ENCODE measurements around the gene FKBP2. TPM values are rescaled to one million over a fixed set of nuclear protein-coding genes. Genes with fewer than 3 reads are reported as not detected.

FKBP2 gene
- total RNA-seq, 1 experiment from 2014 or later = 41.0 TPM

- Histone ChIP-seq H3K27ac (ENCODE audit: insufficient read length, low read depth, low read length) (no peak overlapping the region), H3K4me2 (ENCODE audit: insufficient read depth, insufficient read length, low read length) (peak overlapping the region; percentile 19)
- no peak for DNase-seq
Measured at GRCh38 chr11:64253481-64253880, 12.6 kb downstream of the FKBP2 start.

More at GRCh38 chr11:64253481-64253880, 12.6 kb downstream of the FKBP2 start:
- no peak overlapping the region for H2BK120ac ChIP-seq (ENCODE audit: low read depth, low read length, poor library complexity, severe bottlenecking)
- no peaks in the 10 kb centered on the region for H3K27me3 Mint-ChIP-seq (ENCODE audit: low read depth)
- no peak overlapping the region for H2AK5ac ChIP-seq (ENCODE audit: insufficient read length, low read length)
- no peaks in the 10 kb centered on the region for H4K20me1 ChIP-seq (ENCODE audit: control insufficient read depth, insufficient read depth, insufficient read length)
- WGBS (ENCODE audit: extremely low coverage, insufficient read length, low lambda C conversion rate) = no CpG with 5 or more reads among the region's 5 CpGs
- peaks cover 26 to 36% of the 10 kb centered on the region in 2 experiments for H3K4me1 Mint-ChIP-seq
- H3K27me3 ChIP-seq (ENCODE audit: insufficient read depth, low read length) = no peaks in the 10 kb centered on the region
- peaks cover 16% of the 10 kb centered on the region for H3K23me2 ChIP-seq (ENCODE audit: insufficient read length, low read depth, low read length, poor library complexity, severe bottlenecking)
- no peak overlapping the region for H4K91ac ChIP-seq (ENCODE audit: insufficient read length, low read depth, low read length)
- H3K23ac ChIP-seq (ENCODE audit: insufficient read length, low read depth, low read length) = no peak overlapping the region
- H3K9ac ChIP-seq (ENCODE audit: extremely low read depth, insufficient read length, low read length) = no peak overlapping the region
- H3T11ph ChIP-seq (ENCODE audit: low read length) = no peak overlapping the region
- no peak overlapping the region for H2AFZ ChIP-seq (ENCODE audit: low read length)
- H2BK12ac ChIP-seq (ENCODE audit: insufficient read length, low read depth, low read length) = no peak overlapping the region
- no peak overlapping the region for H3K18ac ChIP-seq (ENCODE audit: insufficient read length, low read depth, low read length)
- H3K9me3 ChIP-seq (ENCODE audit: control insufficient read depth, low read depth, low read length) = no peaks in the 10 kb centered on the region
- H3K4me1 ChIP-seq (ENCODE audit: insufficient read depth, low read length) = peaks cover 9% of the 10 kb centered on the region; the same call in 1 of the 2 replicates
- peaks cover 3% of the 10 kb centered on the region for H3K79me1 ChIP-seq (ENCODE audit: insufficient read depth, low read depth, low read length, poor library complexity, severe bottlenecking)
- no peak overlapping the region for H2BK5ac ChIP-seq (ENCODE audit: insufficient read length, low read length)
- H3K9me3 Mint-ChIP-seq = no peaks in the 10 kb centered on the region
- no peak for TF ChIP-seq CTCF (conservative IDR thresholded peaks at IDR 0.05)
- no peak overlapping the region for H2BK20ac ChIP-seq (ENCODE audit: low read depth, low read length, poor library complexity, severe bottlenecking)
- no peaks in the 10 kb centered on the region; the same call in 1 of the 2 replicates for H3K79me2 ChIP-seq (ENCODE audit: insufficient read depth, low read length)
- H4K5ac ChIP-seq (ENCODE audit: insufficient read length, low read depth, low read length) = no peak overlapping the region
- peak overlapping the region; percentile 34 to 86 (median 76); a peak in 3 of 7 replicates for H3K27ac Mint-ChIP-seq
- no peak overlapping the region for H3K56ac ChIP-seq (ENCODE audit: insufficient read length, low read depth, low read length)
- no peak overlapping the region for H4K8ac ChIP-seq (replicated peaks; ENCODE audit: insufficient read length, low read depth, low read length)
- H2BK15ac ChIP-seq (ENCODE audit: low read depth, low read length) = no peak overlapping the region
- no peak overlapping the region for H3K4ac ChIP-seq (ENCODE audit: low read depth, low read length)
- peaks cover 24 to 44% (median 37%) of the 10 kb centered on the region in 3 experiments; a peak in 6 of 7 replicates for H3K36me3 Mint-ChIP-seq (ENCODE audit: insufficient read depth in 1 of 3, low read depth in 3 of 3)
- H3K14ac ChIP-seq (ENCODE audit: insufficient read depth, low read length) = no peak overlapping the region
- H3K4me3 Mint-ChIP-seq = peak overlapping the region; percentile 85 to 98; a peak in 4 of 5 replicates
